Fibroblast of mammary gland (primary cell): Measurements from ENCODE around the gene AMER2.
A peak's percentile ranks its signal among the peaks of the same experiment; 100 is the strongest.

ENCODE experiments used
- DNase-seq: peaks from one replicate; pipeline ENCODE4 v3.0.0-alpha.2; 2010; ENCODE audit warnings: low read depth
- H3K4me3 ChIP-seq: 2 replicates; pipeline ENCODE4 v1.5.1; 2011; ENCODE audit warnings: low read depth, mild to moderate bottlenecking, low read length, moderate library complexity; ENCODE audit not compliant: control insufficient read depth
- TF ChIP-seq, protein P1 (sequence below): conservative IDR thresholded peaks from 2 replicates; pipeline ENCODE4 v1.5.1; 2011; ENCODE audit warnings: low read depth, low read length, inconsistent platforms; ENCODE audit not compliant: control insufficient read depth, insufficient read depth

Gene AMER2

GRCh38 chr13:25130944-25131343 lies 41.1 kb downstream of the AMER2 start:
- TF ChIP-seq, protein P1, sequence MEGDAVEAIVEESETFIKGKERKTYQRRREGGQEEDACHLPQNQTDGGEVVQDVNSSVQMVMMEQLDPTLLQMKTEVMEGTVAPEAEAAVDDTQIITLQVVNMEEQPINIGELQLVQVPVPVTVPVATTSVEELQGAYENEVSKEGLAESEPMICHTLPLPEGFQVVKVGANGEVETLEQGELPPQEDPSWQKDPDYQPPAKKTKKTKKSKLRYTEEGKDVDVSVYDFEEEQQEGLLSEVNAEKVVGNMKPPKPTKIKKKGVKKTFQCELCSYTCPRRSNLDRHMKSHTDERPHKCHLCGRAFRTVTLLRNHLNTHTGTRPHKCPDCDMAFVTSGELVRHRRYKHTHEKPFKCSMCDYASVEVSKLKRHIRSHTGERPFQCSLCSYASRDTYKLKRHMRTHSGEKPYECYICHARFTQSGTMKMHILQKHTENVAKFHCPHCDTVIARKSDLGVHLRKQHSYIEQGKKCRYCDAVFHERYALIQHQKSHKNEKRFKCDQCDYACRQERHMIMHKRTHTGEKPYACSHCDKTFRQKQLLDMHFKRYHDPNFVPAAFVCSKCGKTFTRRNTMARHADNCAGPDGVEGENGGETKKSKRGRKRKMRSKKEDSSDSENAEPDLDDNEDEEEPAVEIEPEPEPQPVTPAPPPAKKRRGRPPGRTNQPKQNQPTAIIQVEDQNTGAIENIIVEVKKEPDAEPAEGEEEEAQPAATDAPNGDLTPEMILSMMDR = no peak
- DNase-seq = no peak
- H3K4me3 ChIP-seq = no peak overlapping the region

- TF ChIP-seq, protein P1 = no peak
- no peak for DNase-seq
- H3K4me3 ChIP-seq = no peak overlapping the region
Measured at GRCh38 chr13:25118378-25118905, 53.6 kb downstream of the AMER2 start.

DNA sequence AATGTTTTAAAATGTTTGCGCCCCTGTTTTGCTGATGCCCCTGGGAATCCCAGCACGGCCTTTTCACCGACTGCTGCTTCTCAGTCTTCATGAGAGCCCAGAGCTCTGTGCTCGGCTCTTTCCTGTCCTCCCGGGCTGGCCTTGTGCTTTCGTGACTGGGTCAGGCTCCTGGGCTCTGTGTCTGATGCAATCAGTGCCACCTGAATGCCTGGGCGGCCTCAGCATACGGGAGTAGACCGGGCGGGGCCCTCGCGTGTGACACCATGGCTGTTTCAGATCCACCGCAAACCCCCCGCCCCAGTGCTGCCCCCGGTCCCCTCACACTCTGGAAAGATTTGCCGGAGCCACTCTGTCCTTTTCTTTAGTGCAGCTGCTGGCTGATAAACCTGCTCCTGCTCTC lies 54.8 kb downstream of the AMER2 start:
- TF ChIP-seq, protein P1 = no peak
- DNase-seq = no peak
- H3K4me3 ChIP-seq = no peak overlapping the region

GRCh38 chr13:25116044-25116443 lies 56.0 kb downstream of the AMER2 start:
- TF ChIP-seq, protein P1 = no peak
- no peak overlapping the region for H3K4me3 ChIP-seq
- DNase-seq = no peak

GRCh38 chr13:25114220-25114619 lies 57.9 kb downstream of the AMER2 start:
- peak; percentile 73 for DNase-seq
- no peak overlapping the region for H3K4me3 ChIP-seq
- TF ChIP-seq, protein P1 = peak; percentile 87

- DNase-seq = no peak
- no peak overlapping the region for H3K4me3 ChIP-seq
- TF ChIP-seq, protein P1 = no peak
Measured at GRCh38 chr13:25112695-25113255, 59.3 kb downstream of the AMER2 start.
